GM21786 (cell line): ENCODE results near the gene ARHGEF12.

Experiments used
- ATAC-seq: cut with Tn5 transposase; IDR thresholded peaks from one replicate; pipeline ENCODE4 v1.9.1; 2021; ENCODE audit not compliant: unreplicated experiment

The ARHGEF12 gene

GRCh38 chr11:120513436-120514315 lies 177.5 kb downstream of the ARHGEF12 start:
- ATAC-seq = no peak

GRCh38 chr11:120514541-120515121 lies 178.4 kb downstream of the ARHGEF12 start:
- ATAC-seq = no peak

GRCh38 chr11:120515186-120515723 lies 179.0 kb downstream of the ARHGEF12 start:
- ATAC-seq = no peak

DNA sequence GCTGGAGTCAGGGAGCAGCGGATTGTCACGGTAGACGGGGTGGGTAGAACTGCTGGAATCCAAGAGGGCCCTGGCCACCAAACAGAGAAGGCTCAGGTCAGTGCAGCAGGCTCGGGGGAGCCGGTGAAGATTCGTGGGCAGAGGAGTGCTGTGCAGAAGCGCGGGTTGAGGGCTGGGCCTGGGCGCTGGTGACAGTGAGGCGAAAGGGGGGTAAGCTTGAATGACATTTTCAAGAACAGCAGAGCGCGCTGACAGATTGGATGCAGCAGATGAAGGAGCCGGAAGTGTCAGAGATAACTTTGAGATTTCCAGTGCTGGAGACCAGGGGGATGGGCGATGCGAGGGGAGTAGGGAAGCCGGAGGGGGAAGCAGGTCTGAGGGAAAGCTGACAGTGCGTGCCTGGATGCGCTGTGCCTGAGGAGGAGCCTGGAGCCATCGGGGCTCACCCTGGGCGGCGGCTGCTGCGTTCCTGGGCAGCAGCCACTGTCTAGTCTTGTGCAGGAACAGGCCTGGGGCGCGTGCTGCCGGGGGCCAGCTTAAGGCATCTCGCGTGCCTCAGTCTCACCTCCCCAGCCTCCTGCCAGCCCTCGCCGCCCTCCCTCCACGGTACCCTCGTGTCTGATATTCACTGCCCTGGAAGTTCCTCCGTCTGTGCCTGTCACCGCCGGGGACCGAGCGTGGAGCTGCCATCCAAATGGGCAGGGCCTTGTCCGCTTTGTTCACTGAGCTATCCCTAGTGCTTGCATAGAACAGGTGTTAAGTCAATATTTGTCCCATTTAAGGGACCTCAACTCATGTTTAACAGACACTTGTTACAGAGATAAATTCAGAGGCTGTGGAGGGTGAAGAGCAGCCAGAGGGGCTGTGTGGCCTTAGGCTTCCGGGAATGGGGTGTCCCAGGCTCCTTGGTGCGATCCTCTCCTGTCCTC lies 180.5 kb downstream of the ARHGEF12 start:
- no peak for ATAC-seq

DNA sequence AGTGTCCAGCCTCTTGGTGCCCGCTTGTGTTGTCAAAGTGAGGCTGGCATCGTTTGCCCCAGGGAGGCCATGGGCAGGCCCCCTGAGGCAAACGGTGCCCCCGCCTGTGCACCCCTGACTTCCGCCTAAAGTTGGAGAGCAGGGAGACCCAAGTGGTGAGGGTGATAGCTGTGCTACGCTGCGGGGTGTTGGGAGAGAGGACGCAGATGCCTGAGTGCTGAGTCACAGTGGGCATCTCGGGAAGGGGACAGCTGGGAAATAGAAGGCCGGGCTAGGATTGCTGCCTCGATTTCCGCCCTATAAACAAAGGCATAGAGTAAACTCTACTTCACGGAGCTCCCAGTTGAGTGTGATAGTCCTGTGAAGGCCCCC lies 181.2 kb downstream of the ARHGEF12 start:
- no peak for ATAC-seq

DNA sequence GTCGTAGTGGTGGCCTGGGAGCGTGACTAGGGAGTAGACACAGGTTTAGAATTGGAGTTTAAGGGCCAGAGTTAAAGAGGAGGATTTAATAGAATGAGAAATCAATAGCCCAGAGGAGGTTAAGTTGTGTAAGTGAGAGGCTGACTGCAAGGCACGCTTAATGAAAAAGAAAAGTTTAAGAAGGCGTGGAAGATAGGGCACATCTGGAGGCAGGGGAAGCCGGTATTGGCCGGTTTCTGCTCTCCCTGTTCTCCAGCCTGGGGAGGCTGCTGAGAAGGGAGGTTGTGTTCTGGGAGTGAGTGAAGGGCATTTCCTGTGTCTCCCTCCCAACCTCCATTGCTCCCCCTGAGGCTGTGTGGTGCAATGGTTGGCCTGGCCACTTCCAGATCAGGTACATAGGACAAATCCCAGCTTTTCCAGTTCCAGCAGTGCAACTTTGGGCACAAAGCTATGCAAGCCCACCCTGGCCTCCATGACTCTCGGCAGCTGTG lies 181.6 kb downstream of the ARHGEF12 start:
- ATAC-seq = no peak

DNA sequence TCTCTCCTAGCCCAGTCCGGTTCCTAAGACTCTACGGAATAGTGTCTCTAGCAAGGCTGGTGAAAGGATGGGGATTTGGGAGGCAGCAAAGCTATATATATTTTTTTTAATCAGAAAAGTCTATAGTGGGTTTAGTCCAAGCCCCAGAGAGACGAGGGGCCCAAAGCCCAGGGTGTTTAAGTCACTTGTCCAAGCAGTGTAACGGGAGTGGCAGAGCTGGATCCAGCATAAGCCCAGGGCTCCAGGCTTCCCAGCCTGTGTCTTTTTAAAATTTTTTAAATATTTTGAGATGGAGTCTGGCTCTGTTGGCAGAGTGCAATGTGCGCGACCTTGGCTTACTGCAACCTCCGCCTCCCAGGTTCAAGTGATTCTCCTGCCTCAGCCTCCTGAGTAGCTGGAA lies 182.1 kb downstream of the ARHGEF12 start:
- ATAC-seq = no peak

DNA sequence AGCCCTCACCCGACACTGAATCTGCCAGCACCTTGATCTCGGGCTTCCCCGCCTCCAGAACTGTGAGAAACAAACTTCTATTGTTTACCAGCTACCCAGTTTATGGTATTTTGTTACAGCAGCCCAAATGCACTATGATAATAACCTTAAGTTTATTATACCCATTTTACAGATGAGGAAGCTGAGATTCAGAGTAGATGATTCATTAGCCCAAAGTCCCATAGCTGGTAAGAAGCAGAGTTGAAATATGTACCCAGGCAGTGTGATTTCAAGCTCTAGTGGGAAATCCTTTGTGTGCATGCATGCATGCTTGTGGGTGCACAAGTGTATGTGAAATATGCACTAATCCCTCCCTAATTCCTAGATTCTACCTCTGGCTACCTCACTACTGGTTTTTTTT lies 183.3 kb downstream of the ARHGEF12 start:
- no peak for ATAC-seq

DNA sequence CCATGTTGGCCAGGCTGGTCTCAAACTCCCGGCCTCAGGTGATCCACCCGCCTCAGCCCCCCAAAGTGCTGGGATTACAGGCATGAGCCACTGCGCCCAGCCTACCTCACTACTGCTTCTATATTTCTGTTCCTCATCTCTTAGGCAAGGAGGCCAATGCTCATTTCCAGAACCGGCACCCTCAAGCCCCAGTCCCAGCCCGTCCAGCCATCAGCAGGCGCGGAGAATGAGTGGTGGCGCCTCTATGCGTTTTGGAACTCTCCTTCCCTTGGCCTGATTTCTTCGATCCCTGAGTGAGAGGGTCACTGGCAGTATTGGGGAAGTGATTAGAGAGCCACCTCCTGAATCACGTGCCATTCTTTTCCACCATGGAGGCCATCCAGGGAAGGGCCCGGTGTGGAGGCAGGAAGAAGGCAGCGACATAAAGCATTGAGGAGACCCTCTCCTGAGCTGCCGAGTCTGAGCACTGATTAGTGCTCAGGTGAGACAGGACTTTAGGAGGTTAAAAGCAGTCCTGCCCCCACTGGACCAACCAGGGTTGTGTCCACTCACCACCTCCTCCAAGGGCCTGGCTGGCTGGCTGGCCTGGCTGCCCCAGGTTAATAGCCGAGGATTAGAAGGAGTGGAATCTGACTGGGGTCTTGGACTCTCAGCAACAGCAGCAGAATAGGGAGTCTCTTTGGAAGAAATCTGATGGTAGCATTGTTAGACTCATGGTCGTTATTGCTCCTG lies 184.0 kb downstream of the ARHGEF12 start:
- no peak for ATAC-seq

DNA sequence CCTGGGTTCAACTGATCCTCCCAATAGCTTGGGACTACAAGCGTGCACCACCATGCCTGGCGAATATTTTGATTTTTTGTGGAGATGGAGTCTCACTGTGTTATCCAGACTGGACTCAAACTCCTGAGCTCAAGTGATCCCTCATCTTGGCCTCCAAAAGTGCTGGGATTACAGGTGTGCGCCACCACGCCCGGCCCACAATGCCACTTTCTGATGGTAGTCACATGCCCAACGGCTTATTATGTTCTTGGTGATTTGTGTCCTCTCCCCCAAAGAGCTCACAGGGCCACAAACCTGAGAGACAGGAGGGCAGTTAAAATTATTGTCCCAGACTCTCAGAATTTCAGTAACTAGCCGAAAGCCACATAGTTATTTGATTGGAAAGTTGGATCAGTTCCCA lies 185.0 kb downstream of the ARHGEF12 start:
- no peak for ATAC-seq

GRCh38 chr11:120522021-120522420 lies 185.8 kb downstream of the ARHGEF12 start:
- ATAC-seq = no peak

- ATAC-seq = no peak
Observed at GRCh38 chr11:120522736-120523135, 186.5 kb downstream of the ARHGEF12 start.

DNA sequence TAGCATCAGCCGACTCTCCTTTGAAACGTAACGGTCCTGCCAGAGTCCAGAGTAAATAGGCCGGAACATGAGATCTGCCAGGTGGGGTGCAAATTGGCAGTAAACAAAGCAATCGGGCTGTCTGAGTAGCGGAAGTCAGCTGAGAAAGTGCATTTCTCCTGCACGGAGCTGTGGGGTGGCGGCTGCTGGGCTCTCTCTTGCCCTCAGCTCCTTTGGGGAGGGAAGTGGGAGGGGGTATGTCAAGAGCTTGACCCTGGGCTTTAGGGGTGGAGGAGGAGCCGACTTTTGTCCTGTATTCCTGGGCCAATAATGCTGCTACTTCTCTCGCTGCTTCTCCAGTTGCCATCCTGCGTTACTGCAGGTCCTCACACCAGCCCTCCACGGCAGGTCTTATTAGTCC lies 187.0 kb downstream of the ARHGEF12 start:
- ATAC-seq = no peak

- no peak for ATAC-seq
Observed at GRCh38 chr11:120524536-120525085, 188.4 kb downstream of the ARHGEF12 start.

GRCh38 chr11:120525261-120526171 lies 189.3 kb downstream of the ARHGEF12 start:
- no peak for ATAC-seq

GRCh38 chr11:120526241-120526640 lies 190.0 kb downstream of the ARHGEF12 start:
- no peak for ATAC-seq

GRCh38 chr11:120527111-120527761 lies 191.0 kb downstream of the ARHGEF12 start:
- no peak for ATAC-seq

DNA sequence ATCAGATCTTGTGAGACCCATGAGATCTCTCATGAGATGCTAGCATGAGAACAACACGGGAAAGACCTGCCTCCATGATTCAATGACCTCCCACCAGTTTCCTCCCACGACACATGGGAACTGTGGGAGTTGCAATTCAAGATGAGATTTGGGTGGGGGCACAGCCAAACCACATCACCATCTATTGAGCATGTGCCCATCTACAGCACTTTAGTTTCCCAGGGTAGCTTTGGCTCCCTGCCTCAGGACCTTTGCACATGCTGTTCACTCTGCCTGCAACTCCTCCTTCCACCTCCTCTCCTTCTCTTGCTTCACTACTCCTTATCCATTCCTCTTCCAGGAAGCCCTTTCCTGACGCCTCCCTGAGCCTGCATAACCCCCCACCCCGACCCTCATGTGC lies 192.5 kb downstream of the ARHGEF12 start:
- no peak for ATAC-seq

GRCh38 chr11:120529214-120529613 lies 193.0 kb downstream of the ARHGEF12 start:
- no peak for ATAC-seq
